ENCODE data around the gene DEFB124.
"Not testable (repeated sequence)": the region's sequence is repeated elsewhere in the genome, so short reads cannot be mapped to it uniquely, and the experiment has no call there.

Gene DEFB124

GRCh38 chr20:31488115-31488514, 13.2 kb upstream of the DEFB124 start:
- DNase-seq, result no peak

GRCh38 chr20:31485450-31486339, 10.8 kb upstream of the DEFB124 start:
- no peak for DNase-seq

GRCh38 chr20:31484001-31484400, 9.1 kb upstream of the DEFB124 start:
- DNase-seq, result no peak

DNA sequence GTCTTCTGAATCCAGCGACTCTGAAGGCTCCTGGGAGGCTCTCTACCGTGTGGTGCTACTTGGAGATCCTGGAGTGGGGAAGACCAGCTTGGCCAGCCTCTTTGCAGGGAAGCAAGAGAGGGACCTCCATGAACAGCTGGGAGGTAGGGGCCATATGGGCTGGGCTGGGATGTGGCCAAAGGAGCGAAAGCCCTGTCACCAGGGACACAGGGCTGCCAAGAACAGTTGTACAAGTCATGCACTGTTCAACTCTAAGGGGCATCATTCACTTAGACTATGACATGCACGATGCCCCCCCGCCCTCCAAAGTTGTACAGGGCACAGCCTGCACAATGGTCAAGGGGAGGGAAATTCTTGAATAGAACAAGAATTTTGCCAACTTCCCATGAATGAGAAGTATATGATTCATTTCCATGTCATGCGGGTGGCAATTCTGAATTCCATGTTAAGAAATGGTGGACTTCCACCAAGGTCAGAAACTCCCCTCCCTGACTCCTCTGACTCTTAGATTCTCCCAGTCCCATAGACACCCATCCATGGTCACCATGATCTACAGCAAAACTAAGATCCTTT, 1.8 kb upstream of the DEFB124 start:
- no peak for DNase-seq

- no peak for DNase-seq
Observed at GRCh38 chr20:31476294-31476585, 1.3 kb upstream of the DEFB124 start.

GRCh38 chr20:31475472-31476293, 756 bp upstream of the DEFB124 start:
- DNase-seq, result no peak

DNA sequence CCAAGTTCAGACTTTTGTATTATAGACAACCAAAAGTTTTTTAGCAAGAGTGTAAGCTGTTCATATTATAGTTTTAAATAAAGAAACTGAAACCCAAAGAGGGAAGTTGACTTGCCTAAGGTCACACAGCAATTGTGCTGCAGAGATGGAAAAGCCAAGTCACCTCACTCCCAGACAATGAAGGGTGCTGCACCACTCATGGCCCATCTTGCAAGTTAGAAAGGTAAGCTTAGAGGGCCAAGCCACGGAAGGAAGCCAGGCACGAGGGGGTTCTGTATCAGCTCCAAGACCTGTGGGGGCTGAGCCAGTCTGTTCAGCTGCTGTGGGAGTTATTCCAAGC, 860 bp downstream of the DEFB124 start:
- no peak for DNase-seq

GRCh38 chr20:31473331-31474096, 1.4 kb downstream of the DEFB124 start:
- no peak for DNase-seq

DNA sequence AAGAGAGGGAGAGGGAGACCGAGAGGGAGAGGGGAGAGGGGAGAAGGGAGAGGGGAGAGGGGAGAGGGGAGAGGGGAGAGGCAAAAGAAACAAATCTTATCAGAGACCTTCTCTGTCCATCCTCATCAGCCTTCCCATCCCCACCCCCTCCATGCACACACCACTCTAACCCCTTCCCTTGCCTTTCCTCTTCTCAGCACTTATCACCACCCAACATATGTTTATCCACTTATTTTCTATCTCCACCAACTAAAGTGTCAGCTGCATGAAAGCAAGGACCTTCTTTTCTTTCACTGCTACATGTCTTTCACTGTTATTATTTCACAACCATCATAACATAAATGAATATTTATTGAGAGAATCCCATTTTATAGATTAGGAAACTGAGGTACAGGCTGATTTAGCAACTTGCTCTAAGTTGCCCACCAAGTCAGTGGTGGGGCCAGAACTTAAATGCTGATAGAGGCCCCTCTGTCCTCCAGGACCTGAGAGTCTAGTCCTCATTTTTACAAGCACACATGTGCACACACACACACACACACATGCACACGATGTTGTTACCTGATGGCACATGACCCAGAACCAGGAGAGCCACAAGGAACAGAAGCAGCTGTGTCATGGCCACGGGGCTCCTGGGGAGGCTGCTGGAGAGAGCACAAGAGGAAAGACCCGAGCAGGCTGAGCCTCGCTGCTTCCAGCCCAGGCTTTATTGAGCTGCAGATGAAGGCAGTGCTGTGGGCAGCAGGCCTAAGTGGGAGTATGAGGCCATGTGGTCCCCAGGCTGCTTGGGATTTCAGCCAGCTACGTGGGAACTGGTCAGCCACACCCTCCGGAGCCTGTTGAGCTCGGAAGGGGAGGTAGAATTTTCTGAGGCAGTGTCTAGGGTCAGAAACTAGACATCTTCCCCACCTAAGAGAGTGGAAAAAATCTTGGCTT, 2.3 kb downstream of the DEFB124 start:
- no peak for DNase-seq

GRCh38 chr20:31470946-31471345, 4.0 kb downstream of the DEFB124 start:
- DNase-seq, result not testable (repeated sequence)

GRCh38 chr20:31454361-31454760, 20.6 kb downstream of the DEFB124 start:
- no peak for DNase-seq

DNA sequence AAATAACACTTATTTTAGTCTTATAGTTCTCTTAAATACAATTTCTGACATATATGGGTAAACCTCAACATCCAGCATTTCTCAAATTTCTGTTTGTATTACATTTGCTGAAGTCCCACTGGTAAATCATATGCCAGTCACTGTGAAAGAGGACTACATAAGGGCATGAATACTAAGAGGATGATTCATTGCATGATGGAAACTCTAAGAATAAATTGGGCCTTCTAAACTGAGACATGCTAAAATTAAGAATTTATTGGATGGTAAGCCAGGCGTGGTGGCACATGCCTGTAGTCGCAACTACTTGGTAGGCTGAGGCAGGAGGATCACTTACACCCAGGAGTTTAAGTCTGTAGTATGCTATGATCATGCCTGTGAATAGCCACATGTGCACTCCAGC, 22.4 kb downstream of the DEFB124 start:
- no peak for DNase-seq

DNA sequence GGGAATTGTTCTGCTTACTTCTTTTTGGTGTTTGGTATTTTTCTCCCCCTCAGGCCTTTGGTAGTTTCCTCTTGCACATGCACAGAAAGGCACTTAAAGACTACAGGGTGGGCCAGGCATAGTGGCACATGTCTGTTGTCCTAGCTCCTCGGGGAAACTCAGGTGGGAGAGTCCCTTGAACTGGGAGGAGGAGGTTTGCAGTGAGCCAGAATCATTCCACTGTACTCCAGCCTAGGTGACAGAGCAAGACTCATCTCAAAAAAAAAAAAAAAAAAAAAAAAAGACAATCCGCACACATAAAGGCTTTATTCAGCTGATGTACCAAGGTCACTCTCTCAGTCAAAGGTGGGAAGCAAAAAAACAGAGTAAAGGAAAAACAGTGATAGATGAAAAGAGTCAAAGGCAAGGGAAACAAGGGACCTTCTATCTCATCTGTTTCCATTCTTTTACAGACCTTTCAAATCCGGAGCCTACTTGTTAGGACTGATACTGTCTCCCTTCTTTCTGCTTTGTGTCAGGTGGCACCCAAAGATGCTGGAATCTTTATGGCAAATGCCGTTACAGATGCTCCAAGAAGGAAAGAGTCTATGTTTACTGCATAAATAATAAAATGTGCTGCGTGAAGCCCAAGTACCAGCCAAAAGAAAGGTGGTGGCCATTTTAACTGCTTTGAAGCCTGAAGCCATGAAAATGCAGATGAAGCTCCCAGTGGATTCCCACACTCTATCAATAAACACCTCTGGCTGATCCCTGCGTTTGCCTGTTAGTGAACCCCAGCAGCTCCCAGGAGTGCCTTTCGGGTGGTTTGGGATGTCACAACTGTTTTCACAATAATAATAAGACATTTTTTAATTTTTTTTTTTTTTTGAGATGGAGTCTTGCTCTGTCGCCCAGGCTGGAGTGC, 25.2 kb downstream of the DEFB124 start:
- DNase-seq, result no peak

GRCh38 chr20:31446084-31446819, 28.7 kb downstream of the DEFB124 start:
- DNase-seq, result no peak

GRCh38 chr20:31440012-31440659, 34.8 kb downstream of the DEFB124 start, which contains the start of gene DEFB123:
TSS of gene DEFB123 (plus strand) at chr20:31440632. CDS start at chr20:31440699, 67 bp downstream.
- DNase-seq, result no peak

- DNase-seq, result no peak
Observed at GRCh38 chr20:31430568-31431115, 44.3 kb downstream of the DEFB124 start.

DNA sequence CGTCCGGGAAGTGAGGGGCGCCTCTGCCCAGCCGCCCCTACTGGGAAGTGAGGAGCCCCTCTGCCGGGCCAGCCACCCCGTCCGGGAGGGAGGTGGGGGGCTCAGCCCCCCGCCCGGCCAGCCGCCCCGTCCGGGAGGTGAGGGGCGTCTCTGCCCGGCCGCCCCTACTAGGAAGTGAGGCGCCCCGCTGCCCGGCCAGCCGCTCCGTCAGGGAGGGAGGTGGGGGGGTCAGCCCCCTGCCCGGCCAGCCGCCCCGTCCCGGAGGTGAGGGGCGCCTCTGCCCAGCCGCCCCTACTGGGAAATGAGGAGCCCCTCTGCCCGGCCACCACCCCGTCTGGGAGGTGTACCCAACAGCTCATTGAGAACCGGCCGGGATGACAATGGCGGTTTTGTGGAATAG, 47.4 kb downstream of the DEFB124 start:
- DNase-seq, result not testable (repeated sequence)

DNA sequence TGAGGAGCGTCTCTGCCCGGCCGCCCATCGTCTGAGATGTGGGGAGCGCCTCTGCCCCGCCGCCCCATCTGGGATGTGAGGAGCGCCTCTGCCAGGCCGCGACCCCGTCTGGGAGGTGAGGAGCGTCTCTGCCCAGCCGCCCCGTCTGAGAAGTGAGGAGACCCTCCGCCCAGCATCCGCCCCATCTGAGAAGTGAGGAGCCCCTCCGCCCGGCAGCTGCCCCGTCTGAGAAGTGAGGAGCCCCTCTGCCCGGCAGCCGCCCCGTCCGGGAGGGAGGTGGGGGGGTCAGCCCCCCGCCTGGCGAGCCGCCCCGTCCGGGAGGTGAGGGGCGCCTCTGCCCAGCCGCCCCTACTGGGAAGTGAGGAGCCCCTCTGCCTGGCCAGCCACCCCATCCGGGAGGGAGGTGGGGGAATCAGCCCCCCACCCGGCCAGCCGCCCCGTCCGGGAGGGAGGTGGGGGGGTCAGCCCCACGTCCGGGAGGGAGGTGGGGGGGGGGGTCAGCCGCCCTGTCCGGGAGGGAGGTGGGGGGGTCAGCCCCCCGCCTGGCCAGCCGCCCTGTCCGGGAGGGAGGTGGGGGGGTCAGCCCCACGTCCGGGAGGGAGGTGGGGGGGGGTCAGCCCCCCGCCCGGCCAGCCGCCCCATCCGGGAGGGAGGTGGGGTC, 47.9 kb downstream of the DEFB124 start:
- not testable (repeated sequence) for DNase-seq
